Measurements from ENCODE around the gene DDX20.

DNA sequence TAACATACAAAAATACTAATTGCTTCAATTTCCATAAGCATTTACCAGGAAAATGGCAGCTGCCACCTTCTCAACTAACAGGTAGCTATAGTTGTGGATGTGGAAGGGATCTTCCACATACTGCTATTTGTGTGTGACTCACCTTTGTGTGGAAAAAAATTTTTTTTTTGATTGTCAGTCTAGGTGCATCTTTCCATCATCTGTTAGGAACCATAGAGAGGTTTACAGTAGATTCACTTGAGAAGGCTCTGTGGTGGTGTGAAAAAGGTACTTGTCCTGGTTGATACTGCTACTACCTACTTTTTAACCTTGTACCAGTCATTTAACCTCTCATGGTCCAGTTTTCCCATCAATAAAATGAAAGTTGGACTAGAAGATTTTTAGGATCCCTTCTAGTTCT lies 12.9 kb downstream of the DDX20 start:
- TF ChIP-seq SIN3A (IDR thresholded peaks at IDR 0.05; ENCODE audit: borderline replicate concordance, insufficient read depth, low read length) (no peak), POLR2AphosphoS5 (IDR thresholded peaks at IDR 0.05; ENCODE audit: low read depth, low read length) (no peak)
- TF ChIP-seq, protein P1, sequence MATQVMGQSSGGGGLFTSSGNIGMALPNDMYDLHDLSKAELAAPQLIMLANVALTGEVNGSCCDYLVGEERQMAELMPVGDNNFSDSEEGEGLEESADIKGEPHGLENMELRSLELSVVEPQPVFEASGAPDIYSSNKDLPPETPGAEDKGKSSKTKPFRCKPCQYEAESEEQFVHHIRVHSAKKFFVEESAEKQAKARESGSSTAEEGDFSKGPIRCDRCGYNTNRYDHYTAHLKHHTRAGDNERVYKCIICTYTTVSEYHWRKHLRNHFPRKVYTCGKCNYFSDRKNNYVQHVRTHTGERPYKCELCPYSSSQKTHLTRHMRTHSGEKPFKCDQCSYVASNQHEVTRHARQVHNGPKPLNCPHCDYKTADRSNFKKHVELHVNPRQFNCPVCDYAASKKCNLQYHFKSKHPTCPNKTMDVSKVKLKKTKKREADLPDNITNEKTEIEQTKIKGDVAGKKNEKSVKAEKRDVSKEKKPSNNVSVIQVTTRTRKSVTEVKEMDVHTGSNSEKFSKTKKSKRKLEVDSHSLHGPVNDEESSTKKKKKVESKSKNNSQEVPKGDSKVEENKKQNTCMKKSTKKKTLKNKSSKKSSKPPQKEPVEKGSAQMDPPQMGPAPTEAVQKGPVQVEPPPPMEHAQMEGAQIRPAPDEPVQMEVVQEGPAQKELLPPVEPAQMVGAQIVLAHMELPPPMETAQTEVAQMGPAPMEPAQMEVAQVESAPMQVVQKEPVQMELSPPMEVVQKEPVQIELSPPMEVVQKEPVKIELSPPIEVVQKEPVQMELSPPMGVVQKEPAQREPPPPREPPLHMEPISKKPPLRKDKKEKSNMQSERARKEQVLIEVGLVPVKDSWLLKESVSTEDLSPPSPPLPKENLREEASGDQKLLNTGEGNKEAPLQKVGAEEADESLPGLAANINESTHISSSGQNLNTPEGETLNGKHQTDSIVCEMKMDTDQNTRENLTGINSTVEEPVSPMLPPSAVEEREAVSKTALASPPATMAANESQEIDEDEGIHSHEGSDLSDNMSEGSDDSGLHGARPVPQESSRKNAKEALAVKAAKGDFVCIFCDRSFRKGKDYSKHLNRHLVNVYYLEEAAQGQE (IDR thresholded peaks at IDR 0.05; ENCODE audit: insufficient read depth in 1 of 2, low read depth in 2 of 2, low read length in 2 of 2), result no peak
